Astrocyte (in vitro differentiated cells and primary cell): ENCODE results near the gene KATNB1. TPM values are rescaled to one million over a fixed set of nuclear protein-coding genes. Genes with fewer than 3 reads are reported as not detected.

Source experiments
- DNase-seq: peaks from one replicate; pipeline ENCODE4 v3.0.0-alpha.2; 2010; ENCODE audit warnings: low read depth
- FAIRE-seq: peaks from 2 replicates; lab custom pipeline; 2011; peaks lifted over from hg19 to GRCh38; lab: Jason Lieb, UNC
- H2AFZ ChIP-seq: 2 replicates; pipeline ENCODE4 v1.6.0; 2012; ENCODE audit warnings: low read depth, low read length, inconsistent platforms
- H3K27ac ChIP-seq: 2 replicates; pipeline ENCODE4 v1.5.1; 2011; ENCODE audit warnings: low read depth, low read length, inconsistent platforms
- H3K27me3 ChIP-seq: 2 replicates; pipeline ENCODE4 v1.6.0; 2011; ENCODE audit warnings: low read length, inconsistent platforms; ENCODE audit not compliant: insufficient read depth
- H3K36me3 ChIP-seq: 2 replicates; pipeline ENCODE4 v1.5.1; 2011; ENCODE audit warnings: low read length, inconsistent platforms; ENCODE audit not compliant: insufficient read depth
- H3K4me1 ChIP-seq: 2 replicates; pipeline ENCODE4 v1.5.1; 2011; ENCODE audit warnings: low read length, inconsistent platforms; ENCODE audit not compliant: insufficient read depth
- H3K4me2 ChIP-seq: 2 replicates; pipeline ENCODE4 v1.6.0; 2012; ENCODE audit warnings: low read length, inconsistent platforms
- H3K4me3 ChIP-seq: 2 replicates; pipeline ENCODE4 v1.5.1; 2011; ENCODE audit warnings: low read depth, mild to moderate bottlenecking, low read length, inconsistent platforms; ENCODE audit not compliant: insufficient read depth
- H3K79me2 ChIP-seq: 2 replicates; pipeline ENCODE4 v1.6.0; 2012; ENCODE audit warnings: mild to moderate bottlenecking, low read length, inconsistent platforms; ENCODE audit not compliant: insufficient read depth
- H3K9ac ChIP-seq: 2 replicates; pipeline ENCODE4 v1.6.0; 2012; ENCODE audit warnings: mild to moderate bottlenecking, low read length, inconsistent platforms
- H3K9me3 ChIP-seq: 2 replicates; pipeline ENCODE4 v1.5.1; 2012; ENCODE audit warnings: low read depth, mild to moderate bottlenecking, low read length, inconsistent platforms; ENCODE audit not compliant: insufficient read depth
- H4K20me1 ChIP-seq: 2 replicates; pipeline ENCODE4 v1.6.0; 2012; ENCODE audit warnings: low read length, inconsistent platforms; ENCODE audit not compliant: insufficient read depth
- H3K27ac Mint-ChIP-seq: one replicate; pipeline ENCODE4 v1.8.0; 2021; ENCODE audit warnings: mild to moderate bottlenecking, mixed read lengths; ENCODE audit not compliant: unreplicated experiment
- H3K27me3 Mint-ChIP-seq: one replicate; pipeline ENCODE4 v1.8.0; 2021; ENCODE audit warnings: low read depth, mixed read lengths; ENCODE audit not compliant: unreplicated experiment
- H3K36me3 Mint-ChIP-seq: one replicate; pipeline ENCODE4 v1.8.0; 2021; ENCODE audit warnings: low read depth, mixed read lengths; ENCODE audit not compliant: unreplicated experiment
- H3K4me1 Mint-ChIP-seq: one replicate; pipeline ENCODE4 v1.8.0; 2021; ENCODE audit warnings: low read depth, mixed read lengths; ENCODE audit not compliant: unreplicated experiment
- H3K4me3 Mint-ChIP-seq: one replicate; pipeline ENCODE4 v1.8.0; 2021; ENCODE audit warnings: mild to moderate bottlenecking, moderate library complexity, mixed read lengths; ENCODE audit not compliant: unreplicated experiment
- H3K9me3 Mint-ChIP-seq: one replicate; pipeline ENCODE4 v1.8.0; 2021; ENCODE audit warnings: mild to moderate bottlenecking, mixed read lengths; ENCODE audit not compliant: unreplicated experiment
- CTCF ChIP-seq: IDR thresholded peaks from 2 replicates; pipeline ENCODE4 v1.5.1; 2011; ENCODE audit warnings: low read depth, mild to moderate bottlenecking, inconsistent platforms, low read length, moderate library complexity; ENCODE audit not compliant: insufficient read depth
- EZH2 ChIP-seq: IDR thresholded peaks from 2 replicates; pipeline ENCODE4 v1.6.1; 2012; ENCODE audit warnings: mild to moderate bottlenecking, low read length, inconsistent platforms; ENCODE audit not compliant: insufficient read depth
- total RNA-seq: library from RNA; stranded (reverse); gene quantifications from 2 replicates; pipeline ENCODE4 v1.2.1, GENCODE V29; 2021

Gene KATNB1
- total RNA-seq, 1 donor from 2014 or later, result 28.6 TPM

- H3K27me3 ChIP-seq, result peaks cover 3% of the 10 kb centered on the region
- FAIRE-seq (no peak), DNase-seq (no peak)
- H3K9me3 ChIP-seq, result peaks cover 9% of the 10 kb centered on the region
- no peaks in the 10 kb centered on the region for H4K20me1 ChIP-seq
- peaks cover 28% of the 10 kb centered on the region for H3K27me3 Mint-ChIP-seq
- H3K36me3 Mint-ChIP-seq, result no peaks in the 10 kb centered on the region
- no peaks in the 10 kb centered on the region for H3K9me3 Mint-ChIP-seq
- no peaks in the 10 kb centered on the region for H3K4me1 ChIP-seq
- H3K79me2 ChIP-seq, result no peaks in the 10 kb centered on the region
- no peak overlapping the region for H3K4me3 ChIP-seq
- H3K27ac Mint-ChIP-seq, result no peak overlapping the region
- no peaks in the 10 kb centered on the region for H3K36me3 ChIP-seq
- no peak overlapping the region for H3K4me2 ChIP-seq
- no peak overlapping the region for H3K4me3 Mint-ChIP-seq
- no peak overlapping the region for H3K27ac ChIP-seq
- H3K9ac ChIP-seq, result no peak overlapping the region
- H2AFZ ChIP-seq, result no peak overlapping the region
- peaks cover 4% of the 10 kb centered on the region for H3K4me1 Mint-ChIP-seq
- TF ChIP-seq EZH2 (no peak), CTCF (no peak)
Measured at GRCh38 chr16:57703416-57704010, 32.1 kb upstream of the KATNB1 start.

- no peaks in the 10 kb centered on the region for H3K79me2 ChIP-seq
- H3K27me3 ChIP-seq, result peaks cover 3% of the 10 kb centered on the region
- H3K27ac Mint-ChIP-seq, result no peak overlapping the region
- no peak overlapping the region for H3K4me2 ChIP-seq
- no peak overlapping the region for H3K9ac ChIP-seq
- no peaks in the 10 kb centered on the region for H3K4me1 ChIP-seq
- H3K36me3 Mint-ChIP-seq, result no peaks in the 10 kb centered on the region
- no peaks in the 10 kb centered on the region for H4K20me1 ChIP-seq
- peaks cover 28% of the 10 kb centered on the region for H3K27me3 Mint-ChIP-seq
- H3K36me3 ChIP-seq, result no peaks in the 10 kb centered on the region
- TF ChIP-seq CTCF (no peak), EZH2 (no peak)
- no peak for DNase-seq
- H3K4me3 Mint-ChIP-seq, result no peak overlapping the region
- peaks cover 4% of the 10 kb centered on the region for H3K4me1 Mint-ChIP-seq
- H3K4me3 ChIP-seq, result no peak overlapping the region
- H3K27ac ChIP-seq, result no peak overlapping the region
- no peak for FAIRE-seq
- H2AFZ ChIP-seq, result no peak overlapping the region
- no peaks in the 10 kb centered on the region for H3K9me3 Mint-ChIP-seq
- H3K9me3 ChIP-seq, result peaks cover 9% of the 10 kb centered on the region
Measured at GRCh38 chr16:57704011-57704904, 31.3 kb upstream of the KATNB1 start.
